ENCODE results near the gene ZNF74. TPM values are rescaled to one million over a fixed set of nuclear protein-coding genes. Genes with fewer than 3 reads are reported as not detected.

Gene ZNF74
- polyA plus RNA-seq, 4 donors: 13.6 to 21.8 (median 15.9) TPM

GRCh38 chr22:20430720-20431510, 37.0 kb downstream of the ZNF74 start:
- DNase-seq (ENCODE audit: low read depth in 4 of 4, low spot score in 3 of 4): no peak

GRCh38 chr22:20431511-20432192, 37.7 kb downstream of the ZNF74 start:
- no peak for DNase-seq (ENCODE audit: low read depth in 4 of 4, low spot score in 3 of 4)

- DNase-seq (ENCODE audit: low read depth in 4 of 4, low spot score in 3 of 4): no peak
Observed at GRCh38 chr22:20432244-20432686, 38.3 kb downstream of the ZNF74 start.

GRCh38 chr22:20433191-20433590, 39.2 kb downstream of the ZNF74 start:
- DNase-seq (ENCODE audit: low read depth in 4 of 4, low spot score in 3 of 4): no peak

GRCh38 chr22:20433686-20434241, 39.8 kb downstream of the ZNF74 start:
- DNase-seq (ENCODE audit: low read depth in 4 of 4, low spot score in 3 of 4): no peak

- no peak for DNase-seq (ENCODE audit: low read depth in 4 of 4, low spot score in 3 of 4)
Observed at GRCh38 chr22:20434264-20434751, 40.4 kb downstream of the ZNF74 start.

GRCh38 chr22:20434773-20435172, 40.8 kb downstream of the ZNF74 start:
- no peak for DNase-seq (ENCODE audit: low read depth in 4 of 4, low spot score in 3 of 4)

- DNase-seq (ENCODE audit: low read depth in 4 of 4, low spot score in 3 of 4): no peak
Observed at GRCh38 chr22:20435436-20436306, 41.7 kb downstream of the ZNF74 start.

- DNase-seq (ENCODE audit: low read depth in 4 of 4, low spot score in 3 of 4): no peak
Observed at GRCh38 chr22:20436307-20436767, 42.4 kb downstream of the ZNF74 start.

GRCh38 chr22:20436768-20437612, 43.0 kb downstream of the ZNF74 start:
- DNase-seq (ENCODE audit: low read depth in 4 of 4, low spot score in 3 of 4): no peak

- no peak for DNase-seq (ENCODE audit: low read depth in 4 of 4, low spot score in 3 of 4)
Observed at GRCh38 chr22:20437613-20438426, 43.9 kb downstream of the ZNF74 start, which contains the start of gene SCARF2. Gene SCARF2, minus strand, starts transcription at chr22:20437825. Its CDS starts 71 bp downstream, at chr22:20437754.

GRCh38 chr22:20438427-20438677, 44.4 kb downstream of the ZNF74 start:
- no peak for DNase-seq (ENCODE audit: low read depth in 4 of 4, low spot score in 3 of 4)

GRCh38 chr22:20438678-20439492, 44.9 kb downstream of the ZNF74 start:
- DNase-seq (ENCODE audit: low read depth in 4 of 4, low spot score in 3 of 4): no peak

- DNase-seq (ENCODE audit: low read depth in 4 of 4, low spot score in 3 of 4): no peak
Observed at GRCh38 chr22:20439556-20439927, 45.6 kb downstream of the ZNF74 start.

GRCh38 chr22:20439928-20440575, 46.1 kb downstream of the ZNF74 start:
- no peak for DNase-seq (ENCODE audit: low read depth in 4 of 4, low spot score in 3 of 4)

GRCh38 chr22:20440637-20441591, 47.0 kb downstream of the ZNF74 start:
- no peak for DNase-seq (ENCODE audit: low read depth in 4 of 4, low spot score in 3 of 4)
